COLO668 (cell line): ENCODE measurements around the gene DNAH9.
A peak's percentile ranks its signal among the peaks of the same experiment; 100 is the strongest.

Experiments used
- DNase-seq: peaks from one replicate; lab custom pipeline; 2025; ENCODE audit not compliant: unreplicated experiment; lab: John Stamatoyannopoulos, UW

Gene DNAH9

GRCh38 chr17:11589716-11590115 lies 8.6 kb upstream of the DNAH9 start:
- DNase-seq: no peak

- no peak for DNase-seq
These were observed 3.4 kb downstream of the DNAH9 start for GRCh38 chr17:11601661-11602060.

- peak; percentile 0 for DNase-seq
These were observed 10.1 kb downstream of the DNAH9 start for GRCh38 chr17:11608396-11608795.

DNA sequence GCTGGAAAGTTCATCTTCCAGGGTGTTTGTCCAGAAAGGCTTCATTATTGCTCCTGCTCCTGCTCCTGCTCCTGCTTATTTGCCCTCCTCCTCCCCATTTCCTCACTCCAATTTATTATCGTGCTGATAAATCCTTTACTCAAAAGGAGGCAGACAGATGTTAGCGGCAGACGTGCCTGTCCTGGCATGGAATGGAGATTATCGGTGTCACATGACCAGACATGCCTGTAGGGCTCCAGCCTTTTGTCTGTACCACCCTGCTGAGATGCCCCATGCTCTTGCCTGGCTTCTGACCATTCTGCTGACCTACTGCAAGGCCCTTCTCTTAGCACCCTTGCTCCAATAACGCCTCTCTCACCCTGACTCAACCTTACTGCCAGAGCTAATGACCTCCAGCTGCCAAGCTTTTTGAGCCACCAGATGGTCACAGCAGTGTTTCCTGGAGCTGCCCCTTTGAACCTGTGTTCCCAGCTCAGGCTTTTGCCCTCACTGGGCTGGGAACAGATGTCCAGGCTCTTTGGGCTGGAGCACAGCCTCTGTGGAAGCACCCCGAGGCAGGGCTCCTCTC lies 12.8 kb downstream of the DNAH9 start:
- DNase-seq: no peak

- DNase-seq: no peak
These were observed 14.7 kb downstream of the DNAH9 start for GRCh38 chr17:11612956-11613355.

DNA sequence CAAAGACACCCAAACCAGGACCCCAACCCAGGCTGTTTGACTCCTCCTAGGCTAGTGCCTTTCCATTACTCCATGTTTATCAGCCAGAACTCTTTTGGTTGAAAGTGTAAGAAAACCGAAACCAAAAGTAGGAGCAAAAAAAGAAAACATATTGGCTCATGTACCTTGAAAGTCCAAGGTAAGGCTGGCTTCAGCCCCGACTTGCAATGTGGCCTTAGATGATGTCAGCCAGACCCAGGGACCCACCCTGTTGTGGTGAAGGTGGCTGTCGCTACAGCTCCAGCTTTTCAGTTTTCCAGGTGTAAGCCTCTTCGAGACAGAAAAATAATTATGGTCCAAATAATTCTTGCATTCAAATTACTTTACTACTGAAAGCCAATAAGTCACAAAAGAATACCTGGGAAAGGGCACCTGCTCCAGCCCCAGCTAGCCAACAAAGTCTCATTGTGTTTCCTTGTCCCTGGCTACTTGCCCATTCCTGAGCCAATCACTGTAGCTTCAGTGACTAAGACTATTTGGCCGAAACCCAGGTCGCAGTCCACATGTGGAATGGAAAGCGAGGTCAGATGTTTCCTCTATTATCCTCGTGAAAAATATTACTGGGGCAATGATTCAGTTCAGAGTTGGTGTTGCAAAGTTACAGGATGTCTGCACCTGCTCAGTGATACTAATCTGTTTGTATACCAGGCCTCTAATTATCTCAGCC lies 20.7 kb downstream of the DNAH9 start:
- DNase-seq: no peak

DNA sequence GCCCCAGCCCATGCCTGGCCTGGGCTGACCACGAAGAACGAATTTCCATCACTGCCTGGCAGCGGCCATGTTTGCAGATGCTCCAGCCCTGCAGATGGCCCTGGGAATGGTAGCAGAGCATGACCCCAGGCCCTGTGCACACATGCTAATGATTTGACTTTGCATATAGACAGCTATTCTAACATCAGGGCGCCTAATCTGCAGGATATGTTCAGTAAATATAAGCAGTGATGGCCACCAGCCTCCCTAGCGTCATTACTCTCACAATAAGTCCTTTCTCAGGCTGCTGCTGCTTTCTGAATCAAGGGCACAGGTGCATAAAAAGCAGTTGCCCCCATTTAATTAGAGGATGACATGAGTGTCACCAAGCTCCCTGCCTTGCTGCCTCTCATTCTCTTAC lies 24.2 kb downstream of the DNAH9 start:
- no peak for DNase-seq

DNA sequence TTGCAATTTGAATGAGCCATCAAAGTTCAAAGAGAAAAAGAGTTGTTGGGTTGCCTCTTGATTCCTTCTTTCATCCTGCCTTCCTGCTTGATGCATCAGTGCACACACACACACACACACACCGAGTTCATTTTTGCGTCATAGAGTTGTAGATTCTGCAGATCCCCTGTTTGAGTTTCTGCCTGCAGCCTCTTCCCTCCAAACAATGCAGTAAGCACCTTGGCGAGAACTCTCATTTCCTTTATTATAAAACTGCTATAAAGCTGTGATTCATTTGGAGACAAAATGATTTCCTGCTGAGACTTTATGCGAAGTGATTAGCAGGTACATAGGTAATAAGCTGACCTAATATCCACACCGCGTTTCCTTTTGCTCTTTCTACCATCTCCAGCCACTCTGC lies 26.7 kb downstream of the DNAH9 start:
- DNase-seq: no peak

GRCh38 chr17:11625878-11626277 lies 27.6 kb downstream of the DNAH9 start:
- DNase-seq: no peak

DNA sequence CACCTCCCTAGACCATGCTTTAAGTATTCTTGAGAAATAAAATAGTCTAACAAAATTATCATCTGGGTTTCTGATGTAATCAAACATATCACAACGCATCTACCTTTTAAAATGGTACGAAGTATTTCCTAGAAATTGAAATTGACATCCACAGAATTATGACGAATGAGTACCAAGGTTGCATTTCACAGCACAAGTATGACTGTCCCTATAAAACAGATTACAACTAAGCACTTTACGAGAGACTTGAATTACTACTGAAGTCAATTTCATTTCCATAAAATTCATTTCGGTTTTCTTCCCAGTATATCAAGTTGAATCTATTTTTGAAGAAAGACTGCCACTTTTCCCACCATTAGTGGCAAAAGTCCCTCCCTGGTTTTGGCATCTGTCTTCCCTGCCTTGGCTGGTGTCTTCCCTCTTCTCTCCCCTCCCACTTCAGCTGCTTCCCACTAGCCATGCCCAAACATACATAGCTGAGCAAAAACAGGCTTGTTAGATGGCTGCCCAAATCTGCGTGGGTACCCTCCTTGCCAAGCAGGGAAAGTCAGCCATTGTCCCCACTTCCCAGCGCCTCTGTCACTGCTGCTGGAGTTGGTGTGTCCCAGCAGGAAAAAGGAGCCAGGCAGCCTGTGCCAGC lies 29.2 kb downstream of the DNAH9 start:
- DNase-seq: no peak

GRCh38 chr17:11628374-11628773 lies 30.1 kb downstream of the DNAH9 start:
- no peak for DNase-seq

- DNase-seq: no peak
These were observed 30.6 kb downstream of the DNAH9 start for GRCh38 chr17:11628831-11629230.

GRCh38 chr17:11636771-11637170 lies 38.5 kb downstream of the DNAH9 start:
- DNase-seq: no peak

DNA sequence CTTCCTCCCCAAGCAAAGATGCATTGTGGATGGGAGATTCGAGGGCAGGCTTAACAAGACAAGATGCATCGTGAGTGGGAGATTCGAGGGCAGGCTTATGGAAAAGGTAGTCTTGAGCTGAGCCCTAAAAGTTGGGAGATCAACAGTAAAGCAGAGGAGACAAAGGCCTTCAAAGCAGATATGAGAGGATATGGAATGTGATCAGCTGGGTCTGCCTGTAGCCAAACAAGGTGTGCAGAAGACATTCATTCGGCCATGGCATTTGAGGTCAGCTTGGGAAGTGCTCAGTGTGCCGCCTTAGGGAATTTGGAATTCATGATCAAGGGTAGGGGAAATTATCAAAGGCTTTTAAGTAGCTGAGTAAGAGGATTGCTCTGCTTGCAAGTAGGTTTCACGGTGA lies 39.5 kb downstream of the DNAH9 start:
- no peak for DNase-seq

- no peak for DNase-seq
These were observed 40.5 kb downstream of the DNAH9 start for GRCh38 chr17:11638700-11639265.

- DNase-seq: no peak
These were observed 41.6 kb downstream of the DNAH9 start for GRCh38 chr17:11639736-11640462.

DNA sequence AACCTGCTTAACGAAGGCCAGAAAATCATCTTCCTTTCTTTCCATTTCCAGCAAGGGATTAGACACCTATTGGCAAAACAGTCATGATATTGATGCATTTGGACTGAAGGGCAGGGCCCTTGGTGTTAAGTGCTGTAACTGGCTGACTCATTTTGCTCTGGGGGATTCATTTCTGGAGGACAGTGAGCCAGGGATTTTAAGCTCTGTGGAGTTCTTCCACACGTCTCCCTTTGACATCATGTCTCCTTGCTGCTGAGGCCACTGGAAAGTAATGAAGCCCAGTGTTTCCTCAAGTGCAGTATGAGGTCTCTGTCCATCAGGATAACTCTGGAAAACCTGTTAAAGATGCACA lies 42.2 kb downstream of the DNAH9 start:
- no peak for DNase-seq

DNA sequence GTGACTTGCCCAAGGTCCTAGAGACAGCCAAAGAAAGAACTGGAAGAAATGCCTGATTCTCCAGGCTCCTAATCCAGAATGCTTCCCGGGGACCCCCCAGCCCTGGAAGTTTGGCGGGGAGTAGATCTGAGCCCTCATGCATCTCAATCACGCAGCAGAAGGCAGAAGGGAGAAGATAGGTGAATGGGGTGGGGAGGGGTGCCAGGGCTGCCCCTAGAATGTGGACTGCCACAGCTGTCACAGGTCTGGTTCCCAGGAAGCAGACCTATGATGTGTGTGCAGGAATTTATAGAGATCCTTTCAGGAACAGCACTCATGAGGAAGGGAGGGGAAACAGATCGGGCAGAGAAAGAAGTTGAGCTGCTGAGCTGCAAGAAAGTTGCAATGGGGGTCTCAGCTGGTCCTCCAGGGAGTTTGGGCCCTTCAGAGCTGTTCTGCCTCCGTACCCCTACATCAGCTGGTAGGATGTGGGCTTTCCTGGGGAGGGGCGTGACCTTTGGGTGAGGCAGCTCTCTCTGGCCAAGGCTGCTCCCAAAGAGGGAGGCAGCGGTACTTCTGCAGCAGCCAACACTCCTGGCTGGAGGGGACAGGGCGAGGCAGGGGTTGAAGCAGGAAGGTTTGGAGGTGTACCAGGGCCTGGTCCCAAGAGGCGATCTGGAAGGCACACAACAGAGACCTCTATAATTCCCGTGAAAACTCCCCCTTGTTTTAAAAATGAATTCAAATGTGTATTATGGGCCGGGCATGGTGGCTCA lies 43.4 kb downstream of the DNAH9 start:
- no peak for DNase-seq

DNA sequence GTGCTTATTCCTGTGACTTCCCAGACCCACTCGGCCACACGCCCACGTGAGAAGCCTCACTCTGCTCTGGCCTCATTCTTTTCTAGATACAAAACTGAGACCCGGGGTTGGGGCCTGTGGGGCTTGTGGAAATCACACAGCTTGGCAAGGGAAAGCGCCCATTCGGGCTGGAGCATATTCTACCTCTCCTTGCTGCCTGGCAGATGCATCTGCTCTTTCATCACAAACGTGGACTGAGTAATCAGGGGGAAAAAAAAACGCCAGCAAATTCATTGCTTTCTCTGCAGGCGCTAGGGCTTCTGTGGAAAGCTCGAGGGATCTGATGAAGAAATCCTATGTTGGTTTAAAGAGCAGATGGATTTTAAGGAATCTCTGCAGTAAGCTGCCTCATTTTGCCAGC lies 44.4 kb downstream of the DNAH9 start:
- no peak for DNase-seq

GRCh38 chr17:11643851-11644250 lies 45.6 kb downstream of the DNAH9 start:
- DNase-seq: no peak
